Measurements from ENCODE around the gene MIER1.

Gene MIER1

GRCh38 chr1:67004176-67004575 is 79.4 kb downstream of the MIER1 start:
- Histone ChIP-seq H3K27me3 (ENCODE audit: insufficient read depth, low read length) (no peaks in the 10 kb centered on the region), H3K36me3 (ENCODE audit: insufficient read depth, low read depth, low read length) (peaks cover 3% of the 10 kb centered on the region; the same call in 1 of the 2 replicates), H3K27ac (ENCODE audit: low read length) (no peak overlapping the region), H3K4me1 (ENCODE audit: insufficient read depth, low read length) (no peaks in the 10 kb centered on the region), H3K9ac (ENCODE audit: low read depth, low read length) (no peak overlapping the region), H3K9me3 (ENCODE audit: insufficient read depth, low read depth, low read length) (no peaks in the 10 kb centered on the region), H3K4me3 (ENCODE audit: low read length) (no peak overlapping the region)

DNA sequence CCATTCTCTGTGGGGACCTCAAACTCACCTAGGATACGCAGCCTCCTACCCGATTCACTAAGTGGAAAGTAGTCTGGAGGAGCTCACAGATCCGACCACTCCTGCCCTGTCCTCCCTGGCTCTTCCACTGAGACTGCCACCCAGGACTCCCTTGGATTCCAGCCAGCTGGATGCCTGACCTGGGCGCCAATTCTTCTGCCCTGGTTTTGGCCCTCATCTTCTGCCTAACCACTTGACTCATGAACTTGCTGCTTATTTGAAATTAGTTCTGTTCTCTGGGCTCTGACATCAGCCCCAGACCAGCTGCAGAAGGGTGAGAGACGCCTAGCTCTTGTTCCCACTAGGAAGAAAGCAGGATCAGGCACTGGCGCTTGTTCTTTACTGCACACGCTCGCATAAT is 80.3 kb downstream of the MIER1 start:
- H3K9me3 ChIP-seq (ENCODE audit: insufficient read depth, low read depth, low read length): no peaks in the 10 kb centered on the region
- H3K4me1 ChIP-seq (ENCODE audit: insufficient read depth, low read length): no peaks in the 10 kb centered on the region
- no peak overlapping the region for H3K4me3 ChIP-seq (ENCODE audit: low read length)
- no peak overlapping the region for H3K9ac ChIP-seq (ENCODE audit: low read depth, low read length)
- H3K27ac ChIP-seq (ENCODE audit: low read length): no peak overlapping the region
- peaks cover 6% of the 10 kb centered on the region; the same call in 1 of the 2 replicates for H3K36me3 ChIP-seq (ENCODE audit: insufficient read depth, low read depth, low read length)
- no peaks in the 10 kb centered on the region for H3K27me3 ChIP-seq (ENCODE audit: insufficient read depth, low read length)

GRCh38 chr1:67009792-67010191 is 85.0 kb downstream of the MIER1 start:
- no peak overlapping the region for H3K27ac ChIP-seq (ENCODE audit: low read length)
- no peak overlapping the region for H3K4me3 ChIP-seq (ENCODE audit: low read length)
- 0 out of 2 replicates have a peak, but pooled peaks cover 3% of the 10 kb centered on the region for H3K4me1 ChIP-seq (ENCODE audit: insufficient read depth, low read length)
- H3K9me3 ChIP-seq (ENCODE audit: insufficient read depth, low read depth, low read length): no peaks in the 10 kb centered on the region
- H3K9ac ChIP-seq (ENCODE audit: low read depth, low read length): no peak overlapping the region
- H3K27me3 ChIP-seq (ENCODE audit: insufficient read depth, low read length): no peaks in the 10 kb centered on the region
- H3K36me3 ChIP-seq (ENCODE audit: insufficient read depth, low read depth, low read length): peaks cover 4% of the 10 kb centered on the region; the same call in 1 of the 2 replicates

GRCh38 chr1:67013573-67013972 is 88.8 kb downstream of the MIER1 start:
- Histone ChIP-seq H3K4me3 (ENCODE audit: low read length) (no peak overlapping the region), H3K27ac (ENCODE audit: low read length) (no peak overlapping the region), H3K9ac (ENCODE audit: low read depth, low read length) (no peak overlapping the region), H3K9me3 (ENCODE audit: insufficient read depth, low read depth, low read length) (no peaks in the 10 kb centered on the region), H3K27me3 (ENCODE audit: insufficient read depth, low read length) (no peaks in the 10 kb centered on the region), H3K36me3 (ENCODE audit: insufficient read depth, low read depth, low read length) (peaks cover 4% of the 10 kb centered on the region; the same call in 1 of the 2 replicates), H3K4me1 (ENCODE audit: insufficient read depth, low read length) (peaks cover 8% of the 10 kb centered on the region; the same call in 1 of the 2 replicates)

DNA sequence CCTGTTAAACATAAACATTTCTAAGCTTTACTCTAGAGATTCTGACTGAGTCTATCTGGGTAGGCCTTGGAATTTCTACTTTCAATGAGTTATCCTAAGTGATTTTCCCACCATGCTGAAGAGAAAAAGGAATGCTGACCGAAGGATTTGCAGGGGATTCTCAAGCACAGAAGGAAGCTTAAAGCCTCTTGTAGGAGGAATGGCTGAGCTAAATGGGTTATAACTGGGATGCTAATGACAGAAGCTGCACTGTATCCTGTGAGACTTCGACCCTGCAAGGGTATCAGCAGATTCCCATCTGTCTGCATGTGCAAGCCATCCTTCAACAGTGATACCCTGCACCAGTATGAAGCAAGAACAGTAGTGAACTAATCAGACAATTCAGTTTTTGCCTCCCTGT is 93.8 kb downstream of the MIER1 start:
- Histone ChIP-seq H3K9me3 (ENCODE audit: insufficient read depth, low read depth, low read length) (no peaks in the 10 kb centered on the region), H3K4me3 (ENCODE audit: low read length) (no peak overlapping the region), H3K4me1 (ENCODE audit: insufficient read depth, low read length) (peaks cover 27% of the 10 kb centered on the region), H3K27ac (ENCODE audit: low read length) (no peak overlapping the region), H3K9ac (ENCODE audit: low read depth, low read length) (no peak overlapping the region), H3K27me3 (ENCODE audit: insufficient read depth, low read length) (no peaks in the 10 kb centered on the region), H3K36me3 (ENCODE audit: insufficient read depth, low read depth, low read length) (peaks cover 12% of the 10 kb centered on the region; the same call in 1 of the 2 replicates)

DNA sequence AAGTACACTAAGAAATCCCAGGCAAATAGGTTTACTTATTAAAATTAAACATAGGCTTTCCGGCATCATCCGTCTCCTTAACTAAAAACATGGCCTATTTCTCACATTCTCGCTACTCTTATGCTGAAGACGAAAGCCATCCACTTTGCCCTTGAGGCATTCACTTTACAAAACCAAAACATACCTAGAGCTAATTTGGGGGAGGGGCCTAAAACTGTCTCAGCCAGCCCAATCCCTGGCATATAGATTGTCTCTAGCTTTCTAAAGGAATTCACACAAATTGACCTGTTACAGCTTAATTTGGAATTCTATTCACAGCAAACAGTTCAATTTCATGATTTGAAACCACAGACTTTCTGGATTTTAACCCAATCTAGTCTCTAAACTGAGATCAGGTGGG is 94.3 kb downstream of the MIER1 start:
- Histone ChIP-seq H3K9ac (ENCODE audit: low read depth, low read length) (no peak overlapping the region), H3K36me3 (ENCODE audit: insufficient read depth, low read depth, low read length) (peaks cover 12% of the 10 kb centered on the region; the same call in 1 of the 2 replicates), H3K9me3 (ENCODE audit: insufficient read depth, low read depth, low read length) (no peaks in the 10 kb centered on the region), H3K4me3 (ENCODE audit: low read length) (no peak overlapping the region), H3K27me3 (ENCODE audit: insufficient read depth, low read length) (no peaks in the 10 kb centered on the region), H3K27ac (ENCODE audit: low read length) (no peak overlapping the region), H3K4me1 (ENCODE audit: insufficient read depth, low read length) (peaks cover 27% of the 10 kb centered on the region)

GRCh38 chr1:67019600-67020136 is 94.9 kb downstream of the MIER1 start:
- Histone ChIP-seq H3K9me3 (ENCODE audit: insufficient read depth, low read depth, low read length) (no peaks in the 10 kb centered on the region), H3K4me1 (ENCODE audit: insufficient read depth, low read length) (peaks cover 27% of the 10 kb centered on the region), H3K4me3 (ENCODE audit: low read length) (no peak overlapping the region), H3K27me3 (ENCODE audit: insufficient read depth, low read length) (no peaks in the 10 kb centered on the region), H3K36me3 (ENCODE audit: insufficient read depth, low read depth, low read length) (peaks cover 12% of the 10 kb centered on the region; the same call in 1 of the 2 replicates), H3K9ac (ENCODE audit: low read depth, low read length) (no peak overlapping the region), H3K27ac (ENCODE audit: low read length) (no peak overlapping the region)

- peaks cover 27% of the 10 kb centered on the region for H3K4me1 ChIP-seq (ENCODE audit: insufficient read depth, low read length)
- no peak overlapping the region for H3K4me3 ChIP-seq (ENCODE audit: low read length)
- no peak overlapping the region for H3K9ac ChIP-seq (ENCODE audit: low read depth, low read length)
- H3K9me3 ChIP-seq (ENCODE audit: insufficient read depth, low read depth, low read length): no peaks in the 10 kb centered on the region
- H3K27me3 ChIP-seq (ENCODE audit: insufficient read depth, low read length): no peaks in the 10 kb centered on the region
- H3K36me3 ChIP-seq (ENCODE audit: insufficient read depth, low read depth, low read length): peaks cover 12% of the 10 kb centered on the region; the same call in 1 of the 2 replicates
- H3K27ac ChIP-seq (ENCODE audit: low read length): no peak overlapping the region
Measured at GRCh38 chr1:67020304-67020703, 95.5 kb downstream of the MIER1 start.

GRCh38 chr1:67020765-67021164 is 96.0 kb downstream of the MIER1 start:
- Histone ChIP-seq H3K4me3 (ENCODE audit: low read length) (no peak overlapping the region), H3K9ac (ENCODE audit: low read depth, low read length) (no peak overlapping the region), H3K36me3 (ENCODE audit: insufficient read depth, low read depth, low read length) (peaks cover 12% of the 10 kb centered on the region; the same call in 1 of the 2 replicates), H3K4me1 (ENCODE audit: insufficient read depth, low read length) (peaks cover 27% of the 10 kb centered on the region), H3K27me3 (ENCODE audit: insufficient read depth, low read length) (no peaks in the 10 kb centered on the region), H3K9me3 (ENCODE audit: insufficient read depth, low read depth, low read length) (no peaks in the 10 kb centered on the region), H3K27ac (ENCODE audit: low read length) (no peak overlapping the region)

- H3K27ac ChIP-seq (ENCODE audit: low read length): no peak overlapping the region
- no peak overlapping the region for H3K4me3 ChIP-seq (ENCODE audit: low read length)
- H3K27me3 ChIP-seq (ENCODE audit: insufficient read depth, low read length): no peaks in the 10 kb centered on the region
- H3K9me3 ChIP-seq (ENCODE audit: insufficient read depth, low read depth, low read length): no peaks in the 10 kb centered on the region
- H3K9ac ChIP-seq (ENCODE audit: low read depth, low read length): no peak overlapping the region
- no peaks in the 10 kb centered on the region for H3K4me1 ChIP-seq (ENCODE audit: insufficient read depth, low read length)
- H3K36me3 ChIP-seq (ENCODE audit: insufficient read depth, low read depth, low read length): no peaks in the 10 kb centered on the region
Measured at GRCh38 chr1:67029472-67029871, 104.7 kb downstream of the MIER1 start.

DNA sequence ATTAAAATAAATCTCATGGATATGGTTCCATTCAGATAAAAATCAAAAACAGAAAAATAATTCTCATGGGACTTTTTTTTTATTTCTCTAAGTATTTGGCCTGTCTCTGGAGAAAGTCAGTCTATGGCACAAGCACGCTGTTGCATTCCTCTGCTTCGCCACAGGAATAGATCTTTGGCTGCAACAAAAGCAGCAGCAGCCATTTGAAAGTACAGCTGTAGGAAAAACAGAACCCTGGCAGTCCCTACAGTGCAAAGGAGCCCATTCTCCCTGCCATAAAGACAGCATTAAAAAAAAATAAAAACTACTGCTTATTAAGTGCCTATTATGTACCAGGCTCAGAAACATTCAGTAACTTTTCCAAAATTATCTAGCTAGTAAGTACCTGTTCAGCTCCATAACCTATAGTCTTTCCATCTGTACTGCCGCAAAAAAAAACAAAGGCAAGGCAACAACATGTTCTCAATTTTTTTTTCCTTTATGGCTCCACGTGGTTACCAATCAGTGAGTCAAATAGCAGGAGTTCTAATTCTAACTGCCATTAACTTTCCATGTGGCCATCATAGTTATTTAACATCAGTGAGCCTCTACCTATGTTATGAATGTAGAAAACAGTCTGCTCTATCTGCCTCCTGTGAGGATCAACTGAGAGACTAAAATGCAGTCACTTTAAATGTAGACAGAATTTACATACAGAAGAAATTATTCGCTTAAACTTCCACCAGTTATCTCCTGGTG is 106.5 kb downstream of the MIER1 start:
- H3K27ac ChIP-seq (ENCODE audit: low read length): no peak overlapping the region
- H3K9ac ChIP-seq (ENCODE audit: low read depth, low read length): no peak overlapping the region
- H3K4me3 ChIP-seq (ENCODE audit: low read length): no peak overlapping the region
- peaks cover under 1% of the 10 kb centered on the region; the same call in 1 of the 2 replicates for H3K36me3 ChIP-seq (ENCODE audit: insufficient read depth, low read depth, low read length)
- no peaks in the 10 kb centered on the region for H3K27me3 ChIP-seq (ENCODE audit: insufficient read depth, low read length)
- no peaks in the 10 kb centered on the region for H3K9me3 ChIP-seq (ENCODE audit: insufficient read depth, low read depth, low read length)
- no peaks in the 10 kb centered on the region for H3K4me1 ChIP-seq (ENCODE audit: insufficient read depth, low read length)

DNA sequence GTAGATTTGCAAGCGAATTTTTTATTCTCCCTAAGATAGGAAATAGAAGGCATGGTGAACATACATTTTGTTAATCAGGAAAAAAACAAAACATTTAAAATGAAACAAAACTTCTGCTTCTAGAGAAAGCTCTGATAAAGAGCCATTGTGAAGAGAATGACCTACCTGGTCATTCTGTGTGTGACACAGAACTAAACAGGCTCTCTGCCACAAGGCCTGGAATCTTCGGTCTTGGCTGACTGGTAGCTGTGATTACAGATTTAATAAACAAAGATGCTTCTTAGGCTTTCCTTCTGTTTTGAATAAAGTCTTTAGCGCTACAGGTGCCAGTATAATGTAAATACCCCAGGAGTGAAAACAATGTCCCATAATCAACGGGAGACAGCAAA is 107.1 kb downstream of the MIER1 start:
- Histone ChIP-seq H3K27ac (ENCODE audit: low read length) (no peak overlapping the region), H3K9me3 (ENCODE audit: insufficient read depth, low read depth, low read length) (no peaks in the 10 kb centered on the region), H3K27me3 (ENCODE audit: insufficient read depth, low read length) (no peaks in the 10 kb centered on the region), H3K4me3 (ENCODE audit: low read length) (no peak overlapping the region), H3K9ac (ENCODE audit: low read depth, low read length) (no peak overlapping the region), H3K4me1 (ENCODE audit: insufficient read depth, low read length) (no peaks in the 10 kb centered on the region), H3K36me3 (ENCODE audit: insufficient read depth, low read depth, low read length) (peaks cover 6% of the 10 kb centered on the region; the same call in 1 of the 2 replicates)
